GM12878 (cell line): Measurements from ENCODE around the gene ALG12. TPM values are rescaled to one million over a fixed set of nuclear protein-coding genes. Genes with fewer than 3 reads are reported as not detected.

Experiments
- ATAC-seq: fragments of 200-7000 bp; cut with Tn5 transposase; 3 replicates; pipeline ENCODE4 v1.9.1; 2020; ENCODE audit warnings: mild to moderate bottlenecking, moderate library complexity
- BruUV-seq: library from RNA; stranded (reverse); fragments of 400-500 nt; replicated peaks from 2 replicates; lab custom pipeline; 2021; lab: Mats Ljungman, UMichigan
- CTCF ChIA-PET: fragments of 300-600 bp; sonication (Branson Sonifier 250); formaldehyde crosslinking; extraction: SDS; loops from one replicate; lab custom pipeline; 2021; ENCODE audit warnings: inconsistent platforms; lab: Yijun Ruan, JAX
- POLR2A ChIA-PET: fragments of 350-600 bp; formaldehyde crosslinking; extraction: SDS; loops from one replicate; lab custom pipeline; 2021; ENCODE audit warnings: inconsistent platforms; lab: Charles Lee
- RAD21 ChIA-PET: fragments of 300-600 bp; sonication (Branson Sonifier 250); formaldehyde crosslinking; loops from one replicate; lab custom pipeline; 2023; ENCODE audit warnings: antibody characterized with exemption; ENCODE audit not compliant: unreplicated experiment; lab: Charles Lee
- SMC1A ChIA-PET: fragments of 300-600 bp; sonication (Branson Sonifier 250); formaldehyde crosslinking; loops from one replicate; lab custom pipeline; 2023; ENCODE audit not compliant: unreplicated experiment, uncharacterized antibody; lab: Charles Lee
- DNase-seq: peaks from one replicate; pipeline ENCODE4 v3.0.0-alpha.2; 2011; ENCODE audit warnings: low read depth, low spot score
- FAIRE-seq: peaks from 3 replicates; lab custom pipeline; 2011; peaks lifted over from hg19 to GRCh38; lab: Jason Lieb, UNC
- H2AFZ ChIP-seq: 2 replicates; pipeline ENCODE4 v1.6.0; 2011; ENCODE audit warnings: low read depth, low read length, control low read depth; ENCODE audit not compliant: control insufficient read depth
- H3K27ac ChIP-seq: 2 replicates; pipeline ENCODE4 v1.5.1; 2011; ENCODE audit warnings: control low read depth; ENCODE audit not compliant: control insufficient read depth, insufficient read depth
- H3K27me3 ChIP-seq, 2 experiments: replicated peaks in 1 of 2; 2 replicates each; pipeline versions ENCODE4 v1.6.0 to v1.6.1; 2011; ENCODE audit warnings: low read length in 1 of 2; ENCODE audit not compliant: control insufficient read depth in 2 of 2, insufficient read depth in 2 of 2
- H3K36me3 ChIP-seq, 2 experiments: 2 replicates each; pipeline ENCODE4 v1.5.1; 2011; ENCODE audit warnings: low read length in 1 of 2; ENCODE audit not compliant: control insufficient read depth in 2 of 2, insufficient read depth in 2 of 2
- H3K4me1 ChIP-seq: 2 replicates; pipeline ENCODE4 v1.6.1; 2011; ENCODE audit warnings: mild to moderate bottlenecking, low read length, moderate library complexity, mixed read lengths; ENCODE audit not compliant: control insufficient read depth, insufficient read depth
- H3K4me2 ChIP-seq: 2 replicates; pipeline ENCODE4 v1.6.0; 2011; ENCODE audit warnings: control low read depth; ENCODE audit not compliant: control insufficient read depth, insufficient read depth
- H3K4me3 ChIP-seq: fragments of 200-600 bp; sonication (generic); 2 replicates; pipeline ENCODE4 v1.5.1; 2016
- H3K79me2 ChIP-seq: 2 replicates; pipeline ENCODE4 v1.6.0; 2011; ENCODE audit warnings: low read length; ENCODE audit not compliant: control insufficient read depth, insufficient read depth
- H3K9ac ChIP-seq: 2 replicates; pipeline ENCODE4 v1.8.0; 2011; ENCODE audit warnings: low read length, control low read depth, mixed read lengths; ENCODE audit not compliant: control insufficient read depth, insufficient read depth
- H3K9me3 ChIP-seq: replicated peaks from 3 replicates; pipeline ENCODE4 v1.5.1; 2011; ENCODE audit warnings: mild to moderate bottlenecking, low read length; ENCODE audit not compliant: control insufficient read depth, insufficient read depth
- H4K20me1 ChIP-seq: 2 replicates; pipeline ENCODE4 v1.6.0; 2011; ENCODE audit not compliant: control insufficient read depth, insufficient read depth
- BCL11A ChIP-seq: IDR thresholded peaks from 2 replicates; pipeline ENCODE4 v1.6.1; 2011; ENCODE audit warnings: low read depth, low read length
- EP300 ChIP-seq, 2 experiments: fragments of 150-350 bp in 1 of 2; IDR thresholded peaks; 2 replicates each; pipeline ENCODE4 v1.6.1; 2011 to 2012; ENCODE audit warnings: low read depth in 2 of 2, low read length in 2 of 2, borderline replicate concordance in 1 of 2, improper control_type of control experiment in 1 of 2, inconsistent platforms in 1 of 2; ENCODE audit not compliant: control insufficient read depth in 1 of 2
- GABPA ChIP-seq: IDR thresholded peaks from 2 replicates; pipeline ENCODE4 v1.6.1; 2014; ENCODE audit warnings: antibody characterized with exemption, low read depth, mild to moderate bottlenecking, inconsistent platforms
- NR2F1 ChIP-seq: fragments of 450-650 bp; conservative IDR thresholded peaks from 2 replicates; pipeline ENCODE4 v1.6.1; 2017; ENCODE audit warnings: mild to moderate bottlenecking
- REST ChIP-seq: IDR thresholded peaks from 2 replicates; pipeline ENCODE4 v1.6.1; 2012; ENCODE audit warnings: mild to moderate bottlenecking, low read depth, low read length
- USF2 ChIP-seq: IDR thresholded peaks from 2 replicates; pipeline ENCODE4 v1.6.1; 2011; ENCODE audit warnings: low read depth, low read length, improper control_type of control experiment, borderline replicate concordance
- WGBS: methylation state at CpG from one replicate; pipeline ENCODE4 v1.1.6; 2016; ENCODE audit warnings: low lambda C conversion rate; ENCODE audit not compliant: insufficient replicate concordance, insufficient coverage; ENCODE audit errors: missing lambda C conversion rate; 5-methylcytosine and 5-hydroxymethylcytosine counted together
- in situ Hi-C: fragments of 300-500 bp; cut with MboI; formaldehyde crosslinking; loops from 9 replicates; pipeline ENCODE4 v1.14.3; 2018; ENCODE audit warnings: mixed read lengths
- intact Hi-C: fragments of 100-400 bp; cut with micrococcal nuclease; formaldehyde crosslinking; loops from one replicate; pipeline ENCODE4 v1.14.2; 2022; ENCODE audit not compliant: unreplicated experiment
- polyA plus RNA-seq, 11 experiments: library from polyadenylated mRNA; depleted of rRNA in 4 of 11; unstranded in 6 of 11; stranded (reverse) in 5 of 11; fragments of >200 nt; fragmentation: Nextera tagmentation in 4 of 11; fragmentation: Illumina TruSeq in 1 of 11; extraction: Ambion mirVana in 4 of 11; extraction: Trizol in 1 of 11; gene quantifications; 1 replicate in 1 of 11; 2 replicates in 10 of 11; pipeline versions ENCODE4 v1.2.1 to v1.2.3, GENCODE V29; 2011 to 2016; ENCODE audit warnings: inconsistent platforms in 2 of 11, missing spikeins in 2 of 11, low read depth in 1 of 11
- total RNA-seq, 4 experiments: library from RNA; depleted of rRNA in 3 of 4; stranded (reverse); fragments of >200 nt in 3 of 4; fragmentation: Illumina TruSeq in 1 of 4; extraction: Trizol in 1 of 4; gene quantifications; 2 replicates each; pipeline versions ENCODE4 v1.2.1 to v1.2.3, GENCODE V29; 2013 to 2021

The ALG12 gene
- total and polyA plus RNA-seq, 10 of the 15 experiments (the other 5 are each of a cell fraction or from before 2014, with no cell fraction given): 0.22 to 23.4 (median 6.6) TPM

- DNase-seq (peak; percentile 36), ATAC-seq (peak; percentile 67), FAIRE-seq (no peak)
- peaks cover 40% of the 10 kb centered on the region for H3K79me2 ChIP-seq
- H3K4me2 ChIP-seq: peak overlapping the region; percentile 91
- peak overlapping the region; percentile 43; the same call in 1 of the 2 replicates for H3K9ac ChIP-seq
- ChIA-PET SMC1A (interaction anchor here (0.7 to 3.1 kb wide), 14 partner anchors 8 to 115 kb away, joined by 3 to 22 read pairs (median 4); partner anchors contain the start of genes ALG12 and CRELD2), CTCF (interaction anchor here (1.0 to 1.4 kb wide), 3 partner anchors 13 to 25 kb away, joined by 3 read pairs; no protein-coding TSS in a partner anchor), POLR2A (interaction anchor here (0.6 to 2.8 kb wide), 4 partner anchors 11 to 56 kb away, joined by 3 to 13 read pairs (median 4); no protein-coding TSS in a partner anchor), RAD21 (interaction anchor here (0.8 to 2.4 kb wide), 8 partner anchors 26 to 309 kb away, joined by 3 to 8 read pairs (median 4); no protein-coding TSS in a partner anchor)
- peak overlapping the region; percentile 63 for H3K27ac ChIP-seq
- TF ChIP-seq USF2 (no peak), REST (no peak), NR2F1 (no peak), BCL11A (no peak), GABPA (no peak), EP300 (IDR thresholded peaks at IDR 0.05; ENCODE audit: borderline replicate concordance in 1 of 2, control insufficient read depth in 1 of 2, low read depth in 2 of 2, low read length in 2 of 2) (no peak)
- no TSS peak for BruUV-seq
- H3K4me3 ChIP-seq: peak overlapping the region; percentile 53; the same call in 1 of the 2 replicates
- peaks cover 1% of the 10 kb centered on the region; the same call in 1 of the 3 replicates for H3K9me3 ChIP-seq
- H2AFZ ChIP-seq: no peak overlapping the region
- intact Hi-C loops: loop anchor here (2.0 kb wide), 2 partner anchors 27 to 37 kb away; partner anchors contain the start of genes ALG12 and CRELD2
- H3K27me3 ChIP-seq: no peaks in the 10 kb centered on the region
- in situ Hi-C loops: no loop called here
- WGBS: 38% methylated on average over 2 of the region's 2 CpGs
- H4K20me1 ChIP-seq: no peaks in the 10 kb centered on the region
- H3K4me1 ChIP-seq: peaks cover 28% of the 10 kb centered on the region
- H3K36me3 ChIP-seq: peaks cover 24 to 29% of the 10 kb centered on the region in 2 experiments
Measured at GRCh38 chr22:49881856-49882255, 36.4 kb downstream of the ALG12 start.
